Measurements from ENCODE around the gene RBPJ.
"Not testable (repeated sequence)": the region's sequence is repeated elsewhere in the genome, so short reads cannot be mapped to it uniquely, and the experiment has no call there.

Gene RBPJ

GRCh38 chr4:26377328-26378311 lies 56.8 kb downstream of the RBPJ start:
- no peak for DNase-seq

DNA sequence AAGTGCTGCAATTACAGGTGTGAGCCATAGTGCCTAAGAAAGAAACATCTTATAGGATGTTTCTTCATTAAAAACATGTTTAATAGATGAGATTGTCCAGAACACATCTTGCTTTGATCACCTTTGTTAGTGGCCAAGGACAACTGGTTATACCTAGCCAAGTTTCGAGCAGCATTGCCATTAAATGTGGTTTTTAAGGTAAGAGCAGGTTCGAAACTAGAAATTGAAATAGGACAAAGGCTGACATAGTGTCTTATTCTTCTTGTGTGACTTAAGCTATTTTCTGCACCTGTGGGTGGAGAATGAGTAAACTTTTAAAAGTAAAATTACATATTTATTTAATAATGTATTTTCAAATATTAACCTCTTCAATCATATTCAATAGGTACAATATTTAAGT lies 59.0 kb downstream of the RBPJ start:
- DNase-seq, result no peak

- DNase-seq, result no peak
Observed at GRCh38 chr4:26380740-26381139, 59.9 kb downstream of the RBPJ start.

GRCh38 chr4:26384380-26385057 lies 63.7 kb downstream of the RBPJ start:
- DNase-seq, result no peak

DNA sequence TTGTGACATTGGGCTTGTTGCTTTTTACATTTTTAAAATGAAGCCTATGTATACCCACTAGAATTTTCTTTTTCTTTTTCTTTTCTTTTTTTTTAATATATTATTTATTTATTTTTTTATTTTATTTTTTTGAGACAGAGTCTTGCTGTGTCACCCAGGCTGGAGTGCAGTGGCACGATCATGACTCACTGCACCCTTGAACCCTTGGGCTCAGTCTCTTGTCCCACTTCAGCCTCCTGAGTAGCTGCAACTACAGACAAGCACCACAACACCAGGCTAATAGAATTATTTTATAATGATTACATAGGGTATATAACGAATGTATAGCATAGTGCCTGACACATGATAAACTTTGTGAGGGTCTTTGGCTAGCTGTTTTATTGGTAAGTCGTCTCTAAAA lies 64.9 kb downstream of the RBPJ start:
- DNase-seq, result no peak

- DNase-seq, result no peak
Observed at GRCh38 chr4:26386386-26386785, 65.6 kb downstream of the RBPJ start.

- DNase-seq, result no peak
Observed at GRCh38 chr4:26388671-26389070, 67.9 kb downstream of the RBPJ start.

- no peak for DNase-seq
Observed at GRCh38 chr4:26397086-26397485, 76.3 kb downstream of the RBPJ start.

GRCh38 chr4:26400132-26400531 lies 79.3 kb downstream of the RBPJ start:
- no peak for DNase-seq

DNA sequence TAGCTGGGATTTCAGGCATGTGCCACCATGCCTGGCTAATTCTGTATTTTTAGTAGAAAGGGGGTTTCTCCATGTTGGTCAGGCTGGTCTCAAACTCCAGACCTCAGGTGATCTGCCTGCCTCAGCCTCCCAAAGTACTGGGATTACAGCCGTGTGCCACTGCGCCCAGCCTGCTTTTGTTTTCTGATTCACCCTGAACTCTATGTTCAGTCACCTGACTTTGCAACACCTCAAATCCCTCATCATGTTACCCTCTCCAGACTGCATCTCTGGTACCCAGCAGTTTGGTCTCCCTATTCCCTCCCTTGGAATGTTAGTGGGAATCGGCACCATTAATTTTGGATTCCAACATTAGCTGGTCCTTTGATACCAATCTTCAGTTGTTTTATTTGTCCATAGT lies 81.2 kb downstream of the RBPJ start:
- not testable (repeated sequence) for DNase-seq

GRCh38 chr4:26402458-26402857 lies 81.6 kb downstream of the RBPJ start:
- DNase-seq, result no peak

GRCh38 chr4:26404743-26405206 lies 84.0 kb downstream of the RBPJ start:
- DNase-seq, result no peak

- peak; percentile 15 for DNase-seq
Observed at GRCh38 chr4:26406346-26406975, 85.6 kb downstream of the RBPJ start.

DNA sequence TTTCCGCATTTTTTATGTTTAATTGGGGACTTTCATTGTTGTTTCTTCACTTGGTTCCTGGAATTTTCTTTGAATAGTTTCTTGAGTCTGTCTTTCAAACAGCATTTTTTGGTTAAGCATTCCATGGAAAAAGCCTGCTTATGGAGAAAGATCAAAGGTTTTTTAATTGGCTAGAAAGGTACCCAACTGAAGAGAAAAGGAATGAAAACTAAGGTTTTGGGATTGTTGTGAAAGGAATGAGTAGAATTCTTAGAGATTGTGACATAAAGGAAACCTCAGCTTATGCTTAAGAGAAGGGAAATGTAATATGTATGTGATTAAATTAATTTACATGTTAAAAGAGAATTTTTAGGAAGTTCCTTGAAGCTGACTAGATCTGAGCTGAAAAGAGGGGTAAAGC lies 86.7 kb downstream of the RBPJ start:
- DNase-seq, result peak; percentile 22

- peak; percentile 68 for DNase-seq
Observed at GRCh38 chr4:26410385-26411293, 89.8 kb downstream of the RBPJ start.

DNA sequence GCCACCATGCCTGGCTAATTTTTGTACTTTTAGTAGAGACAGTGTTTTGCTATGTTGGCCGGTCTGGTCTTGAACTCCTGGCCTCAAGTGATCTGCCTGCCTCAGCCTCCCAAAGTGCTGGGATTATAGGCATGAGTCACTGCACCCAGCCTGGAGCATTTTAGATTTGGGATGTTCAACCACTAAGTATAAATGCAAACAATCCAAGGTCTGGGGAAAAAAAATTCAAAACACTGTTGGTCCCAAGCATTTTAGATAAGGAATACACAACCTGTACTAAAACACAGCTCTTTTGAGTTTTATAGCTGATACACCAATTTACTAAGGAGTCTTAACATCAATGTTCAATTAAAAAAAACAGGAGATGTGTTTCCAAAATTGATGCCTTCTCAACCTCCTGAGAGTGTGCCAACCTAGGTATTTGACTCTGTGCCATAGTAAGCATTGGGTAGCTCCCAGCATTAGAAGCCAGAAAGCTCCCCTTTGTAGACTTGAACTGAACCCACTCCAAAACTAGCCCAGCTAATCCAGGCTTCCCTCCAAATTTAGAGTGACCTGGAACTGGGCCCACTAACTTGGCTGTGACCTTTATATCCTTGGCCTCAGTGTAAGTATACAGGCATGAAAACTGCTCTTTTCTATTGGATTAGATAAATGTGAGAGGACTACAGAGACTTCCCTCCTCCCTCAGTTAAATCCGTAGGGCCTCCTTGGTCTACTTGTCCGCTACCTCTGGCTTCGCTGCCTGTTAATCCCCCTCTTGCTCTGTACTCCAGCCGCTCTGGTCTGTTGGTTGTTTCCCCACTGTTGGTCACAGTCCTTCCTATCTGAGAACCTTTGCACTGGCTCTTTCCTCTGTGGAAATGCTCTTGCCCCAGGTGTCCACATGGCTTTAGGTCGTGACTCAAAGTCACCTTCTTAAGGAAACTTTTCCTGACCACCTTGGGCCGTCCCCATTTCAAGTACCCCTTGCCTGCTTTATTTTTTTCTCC lies 91.9 kb downstream of the RBPJ start:
- no peak for DNase-seq

- DNase-seq, result no peak
Observed at GRCh38 chr4:26413582-26413981, 92.8 kb downstream of the RBPJ start.

DNA sequence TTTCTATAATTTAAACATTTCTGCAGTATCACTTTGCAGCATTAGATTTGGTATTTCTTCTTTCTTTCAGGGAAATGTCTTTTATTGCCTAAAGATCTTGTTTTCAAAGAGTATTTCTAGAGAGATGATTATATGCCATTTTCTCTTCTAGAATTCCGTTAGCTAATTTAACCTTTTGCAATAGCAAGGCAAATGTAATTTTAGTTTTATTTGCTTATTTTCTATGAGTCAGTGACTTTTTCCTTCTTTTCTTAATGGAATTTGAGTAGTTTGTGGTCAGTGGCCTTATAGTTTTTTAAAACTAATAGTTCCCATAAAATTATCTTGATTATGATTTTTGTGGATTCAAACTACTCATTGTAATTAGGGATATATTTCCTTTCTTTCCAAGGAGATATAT lies 97.3 kb downstream of the RBPJ start:
- no peak for DNase-seq

- no peak for DNase-seq
Observed at GRCh38 chr4:26418850-26419249, 98.0 kb downstream of the RBPJ start.

- peak; percentile 46 for DNase-seq
Observed at GRCh38 chr4:26420438-26420837, 99.6 kb downstream of the RBPJ start.

GRCh38 chr4:26420913-26421312 lies 100.1 kb downstream of the RBPJ start:
- peak; percentile 18 for DNase-seq

All from fibroblast of skin of scalp (primary cell).